GM21717 (cell line): ENCODE data around the gene NR3C1.

Experiments
- ATAC-seq: cut with Tn5 transposase; IDR thresholded peaks from one replicate; pipeline ENCODE4 v1.9.1; 2021; ENCODE audit warnings: mild to moderate bottlenecking, moderate library complexity; ENCODE audit not compliant: unreplicated experiment

Gene NR3C1

DNA sequence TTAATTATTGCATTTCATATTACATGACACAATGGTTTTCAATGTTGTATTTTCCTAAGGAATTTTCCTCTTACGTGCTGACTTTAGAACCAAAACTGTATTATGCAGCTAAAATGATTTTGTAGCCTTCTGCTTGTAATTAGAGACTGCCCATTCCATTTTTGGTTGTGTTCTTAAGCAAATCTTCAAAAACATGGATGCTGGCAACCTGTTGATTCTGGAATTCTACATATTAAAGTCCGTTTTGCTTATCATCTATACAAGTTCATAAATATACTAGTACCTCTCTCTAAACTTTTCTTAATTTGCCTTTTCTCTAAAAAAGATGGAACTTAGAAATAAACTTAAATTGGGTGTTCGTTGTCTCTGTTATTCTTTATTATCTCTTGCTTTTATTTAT is 88.3 kb downstream of the NR3C1 start:
- no peak for ATAC-seq

DNA sequence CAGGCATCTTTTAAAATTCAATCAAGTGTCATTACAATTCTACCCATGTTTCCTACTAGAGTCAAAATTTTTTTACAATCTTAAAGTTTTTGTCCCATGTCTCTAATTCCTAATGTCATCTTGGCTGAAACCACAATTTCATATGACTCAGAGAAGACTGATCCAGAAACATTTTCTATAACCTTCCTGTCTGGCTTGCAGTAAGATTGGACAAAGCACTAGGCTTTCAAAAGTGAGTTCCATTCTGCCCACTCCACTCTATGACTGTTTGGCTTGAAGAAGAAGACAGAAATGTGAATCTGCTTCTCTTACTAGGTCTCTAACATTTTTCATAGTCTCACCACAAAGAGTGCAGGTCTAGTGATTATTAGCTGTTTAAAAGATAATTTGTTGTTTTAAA is 88.8 kb downstream of the NR3C1 start:
- ATAC-seq = peak; percentile 48

DNA sequence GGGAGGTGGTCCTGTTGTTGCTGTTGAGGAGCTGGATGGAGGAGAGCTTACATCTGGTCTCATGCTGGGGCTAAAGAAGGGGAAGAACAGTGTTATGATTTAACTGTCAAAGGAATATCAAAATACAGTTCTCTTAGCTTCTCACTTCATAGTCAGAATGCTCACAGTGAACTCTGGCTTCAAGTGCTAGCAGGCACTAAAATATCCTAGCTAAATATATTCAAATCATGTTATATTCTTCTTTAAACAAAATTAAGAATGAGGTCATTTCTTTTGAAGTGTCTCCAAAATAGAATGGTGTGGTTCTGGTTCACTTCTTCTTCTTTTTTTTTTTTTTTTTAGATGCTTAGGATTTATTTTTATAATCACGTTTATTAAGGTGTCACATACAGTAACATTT is 89.4 kb downstream of the NR3C1 start:
- ATAC-seq = no peak

DNA sequence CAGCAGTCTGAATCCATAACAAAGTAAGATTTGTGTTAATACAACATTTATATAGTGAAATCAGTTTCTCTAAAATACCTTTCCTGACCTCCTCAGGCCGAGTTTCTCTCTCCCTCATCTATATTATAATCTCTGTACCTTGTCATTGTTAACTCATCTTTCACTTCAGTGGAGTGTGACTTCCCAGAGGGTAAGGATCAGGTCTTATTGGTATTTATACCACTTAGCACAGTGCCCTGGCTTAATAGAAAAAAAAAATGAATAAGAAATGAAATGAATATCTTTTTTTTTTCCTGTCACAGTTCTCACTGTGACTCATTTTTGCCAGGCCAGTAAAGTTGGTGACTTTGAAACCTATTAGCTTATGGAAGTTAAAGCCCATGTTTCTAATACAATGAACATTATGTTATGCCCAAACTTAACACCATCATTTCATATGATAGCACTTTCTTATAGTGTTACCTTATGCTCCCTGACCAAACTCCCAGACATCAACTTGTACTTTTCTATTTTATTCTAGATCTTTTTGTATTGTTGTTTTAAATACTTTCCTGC is 90.1 kb downstream of the NR3C1 start:
- ATAC-seq = no peak

DNA sequence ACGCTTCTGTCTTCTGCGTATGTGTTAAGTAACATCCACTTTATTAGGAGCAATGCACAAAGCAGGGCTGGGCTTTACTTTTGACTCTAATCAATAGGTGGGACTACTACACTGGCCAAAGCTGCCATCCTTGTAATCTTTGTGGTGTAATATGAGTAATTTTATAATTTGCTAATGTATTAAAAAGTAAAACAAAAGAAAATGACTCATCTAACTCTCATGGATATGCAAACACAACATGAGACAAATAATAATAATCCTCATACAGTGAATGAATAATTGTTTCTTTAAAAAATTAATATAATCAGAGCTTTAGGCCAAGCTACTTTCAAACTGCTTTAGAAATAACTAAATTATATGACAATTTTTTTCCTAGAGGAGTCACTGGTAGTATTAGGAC is 90.7 kb downstream of the NR3C1 start:
- no peak for ATAC-seq

DNA sequence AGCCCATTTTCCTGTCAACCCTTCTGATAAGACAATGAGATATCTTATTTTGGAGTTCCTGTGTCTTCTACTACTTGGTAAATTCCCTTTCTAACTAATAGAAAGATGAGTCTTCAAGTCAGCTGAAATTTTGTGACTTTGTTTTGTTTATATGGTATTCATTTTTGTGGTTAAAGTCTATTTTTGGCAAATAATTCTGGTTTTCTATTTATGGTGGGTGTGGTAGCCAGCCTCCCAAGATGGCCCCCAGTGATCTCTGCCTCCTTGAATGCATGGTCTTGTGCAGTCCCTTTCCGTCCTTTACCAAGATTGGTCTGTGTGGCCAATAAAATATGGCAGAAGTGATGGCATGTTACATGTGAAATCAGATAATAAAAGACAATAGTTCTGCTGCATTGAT is 91.5 kb downstream of the NR3C1 start:
- no peak for ATAC-seq

DNA sequence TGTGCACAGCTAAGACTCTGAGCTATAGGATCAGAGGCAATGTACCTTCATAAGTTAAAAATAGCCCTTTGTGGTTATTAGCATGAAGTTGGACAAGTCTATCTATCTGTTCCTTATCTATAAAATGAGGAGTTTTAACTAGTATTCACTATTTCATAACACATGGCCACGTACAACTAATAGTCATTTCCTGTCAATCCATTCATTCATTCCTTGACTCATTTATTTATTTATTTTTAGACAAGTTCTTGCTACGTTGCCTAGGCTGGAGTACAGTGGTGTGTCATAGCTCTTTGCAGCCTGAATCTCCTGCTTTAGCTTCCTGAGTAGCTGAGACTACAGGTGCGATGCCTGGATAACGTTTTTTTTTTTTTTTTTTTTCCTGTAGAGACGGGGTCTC is 92.1 kb downstream of the NR3C1 start:
- no peak for ATAC-seq

DNA sequence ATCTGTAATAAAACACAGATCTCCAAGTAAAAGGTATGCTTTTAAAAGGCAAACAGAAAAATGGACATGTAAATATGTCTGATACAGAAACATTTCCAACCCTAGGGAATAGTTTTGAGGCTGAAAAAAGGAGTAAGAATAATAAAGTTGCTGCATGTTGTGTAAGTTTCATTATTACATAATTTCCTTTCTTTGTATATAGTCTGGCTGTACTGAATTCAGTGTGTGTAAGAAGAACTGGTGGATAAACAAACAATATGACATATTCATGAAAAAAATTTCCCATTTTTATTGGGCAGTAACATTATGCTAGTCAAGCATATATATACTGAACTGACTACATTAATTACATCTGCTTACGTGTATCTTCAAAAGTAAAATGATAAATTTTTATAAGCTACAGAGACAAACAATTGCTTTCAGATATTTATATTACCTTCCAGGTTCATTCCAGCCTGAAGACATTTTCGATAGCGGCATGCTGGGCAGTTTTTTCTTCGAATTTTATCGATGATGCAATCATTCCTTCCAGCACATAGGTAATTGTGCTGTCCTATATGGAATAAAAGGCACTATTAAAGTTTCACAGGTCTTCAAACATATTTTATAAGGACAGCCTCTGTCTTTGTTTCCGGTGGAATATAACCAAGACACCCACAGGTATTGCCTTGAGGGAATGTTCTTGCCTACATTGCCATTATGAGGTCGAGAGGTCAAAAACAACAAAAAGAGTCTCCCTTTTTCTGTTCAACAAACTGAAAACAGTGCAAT is 93.6 kb downstream of the NR3C1 start:
- no peak for ATAC-seq

DNA sequence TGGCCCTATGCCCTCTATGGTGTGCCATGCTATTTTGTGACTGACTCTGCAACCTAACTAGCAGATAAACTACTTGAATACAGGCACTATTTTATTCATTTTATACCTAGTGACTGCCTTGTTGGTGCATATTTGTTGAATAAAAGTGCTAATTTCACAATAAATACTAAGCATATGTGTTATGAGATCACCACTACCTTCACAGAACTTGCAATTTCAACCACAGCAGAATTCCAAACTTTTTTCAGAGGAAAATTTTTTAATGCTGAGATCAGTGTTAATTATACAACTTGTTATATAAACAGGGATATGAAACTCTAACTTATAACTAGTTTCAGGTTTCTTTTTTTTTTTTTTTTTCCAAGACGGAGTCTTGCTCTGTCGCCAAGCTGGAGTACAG is 94.8 kb downstream of the NR3C1 start:
- no peak for ATAC-seq

DNA sequence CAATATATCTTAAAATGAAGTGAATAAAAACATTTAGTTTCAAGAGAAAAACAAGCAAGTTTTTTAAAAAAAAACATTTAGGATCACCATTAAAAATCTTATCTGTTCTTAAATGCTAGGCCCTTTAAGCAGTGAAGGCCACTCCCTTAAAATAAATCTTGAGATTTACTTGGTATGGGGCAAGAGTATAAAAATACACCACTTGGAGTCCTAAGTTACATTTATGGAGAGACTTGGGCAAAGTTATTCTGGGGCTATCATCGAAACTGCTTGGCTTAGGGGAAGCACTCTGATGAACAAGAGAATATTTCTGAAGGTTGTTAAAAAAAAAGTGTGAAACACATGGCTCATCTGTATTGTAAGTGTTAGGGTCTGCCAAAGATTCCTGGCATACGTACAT is 97.4 kb downstream of the NR3C1 start:
- no peak for ATAC-seq

DNA sequence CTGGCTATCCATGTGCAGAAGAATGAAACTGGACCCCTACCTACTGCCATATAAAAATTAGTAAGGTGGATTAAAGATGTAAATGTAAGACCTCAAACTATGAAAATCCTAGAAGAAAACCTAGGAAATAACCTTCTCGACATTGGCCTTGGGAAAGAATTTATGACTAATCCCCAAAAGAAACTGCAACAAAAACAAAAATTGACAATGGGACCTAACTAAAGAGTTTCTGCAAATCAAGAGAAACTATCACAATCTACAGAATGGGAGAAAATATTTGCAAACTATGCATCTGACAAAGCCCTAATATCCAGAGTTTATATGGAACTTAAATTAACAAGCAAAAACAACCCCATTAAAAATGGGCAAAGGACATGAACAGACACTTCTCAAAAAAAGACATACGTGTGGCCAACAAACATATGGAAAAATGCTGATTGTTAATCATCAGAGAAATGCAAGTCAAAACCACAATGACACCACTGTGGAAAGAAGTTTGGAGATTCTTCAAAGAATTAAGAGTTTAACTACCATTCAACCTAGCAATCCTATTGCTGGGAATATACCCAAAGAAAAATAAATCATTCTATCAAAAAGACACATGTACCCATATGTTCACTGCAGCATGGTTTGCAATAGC is 98.5 kb downstream of the NR3C1 start:
- ATAC-seq = no peak

DNA sequence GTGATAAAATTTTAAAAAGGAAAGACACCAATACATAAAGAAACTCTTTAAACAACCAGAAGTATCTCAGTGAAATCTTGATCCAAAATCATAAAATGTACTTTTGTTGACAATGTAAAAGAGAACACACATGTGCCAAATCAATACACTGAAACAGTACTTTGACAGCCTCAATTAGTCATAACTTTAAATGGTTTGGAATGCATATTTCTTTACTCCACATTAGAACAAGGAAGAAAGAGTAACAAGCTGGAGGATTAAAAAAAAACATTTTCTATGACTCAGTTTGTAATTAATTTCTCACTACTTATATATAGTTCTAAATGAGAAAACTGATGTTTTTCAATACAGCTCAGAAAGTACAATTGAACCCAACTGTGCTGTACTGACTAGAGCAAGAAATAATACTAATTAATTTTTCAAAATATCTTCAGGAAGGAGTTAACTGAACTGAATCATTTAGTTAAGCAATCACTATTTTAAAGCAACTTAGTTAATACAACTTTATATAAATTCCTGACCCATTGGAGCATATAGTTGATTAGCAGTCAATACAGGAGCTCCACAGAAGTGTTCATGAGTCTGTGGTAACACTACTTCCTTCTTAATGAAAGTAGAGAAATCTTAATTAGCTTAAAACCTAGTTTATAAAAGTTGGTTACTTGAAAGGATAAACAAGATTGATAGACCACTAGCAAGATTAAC is 101.0 kb downstream of the NR3C1 start:
- ATAC-seq = no peak

DNA sequence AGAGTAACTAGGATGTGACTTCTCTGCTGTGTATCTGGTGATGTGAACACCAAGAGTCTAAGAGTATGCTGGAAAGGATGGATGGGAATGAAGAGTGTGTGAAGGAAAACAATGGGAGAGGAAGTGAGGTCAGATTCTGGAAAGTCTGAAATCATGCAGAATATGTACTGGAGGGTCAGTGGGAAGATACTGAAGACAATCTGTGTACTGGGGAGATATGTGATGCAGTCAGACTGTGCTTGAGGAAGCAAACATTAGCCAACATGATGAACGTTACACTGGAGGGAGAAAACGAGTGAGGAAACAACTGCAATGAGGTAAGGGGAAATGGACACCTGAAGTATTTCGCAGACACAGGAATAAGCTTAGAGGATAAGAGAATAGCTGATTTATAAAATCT is 105.7 kb downstream of the NR3C1 start:
- no peak for ATAC-seq

DNA sequence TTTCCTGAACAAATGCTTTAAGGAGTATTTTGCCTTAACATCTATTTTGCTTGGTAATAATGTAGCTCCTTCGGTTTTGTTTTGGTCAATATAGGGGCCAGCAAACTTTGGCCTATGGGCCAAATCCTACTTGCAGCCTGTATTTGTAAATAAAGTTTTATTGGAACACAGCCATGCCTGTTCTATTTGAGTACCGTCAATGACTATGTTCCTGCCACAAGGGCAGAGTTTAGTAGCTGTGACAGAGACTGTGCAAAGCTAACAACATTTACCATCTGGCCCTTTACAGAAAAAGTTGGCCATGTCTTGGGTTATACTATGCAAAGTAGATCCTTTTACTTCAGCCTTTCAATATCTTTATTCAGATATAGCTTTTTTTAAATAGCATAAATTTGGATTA is 113.4 kb downstream of the NR3C1 start:
- no peak for ATAC-seq

DNA sequence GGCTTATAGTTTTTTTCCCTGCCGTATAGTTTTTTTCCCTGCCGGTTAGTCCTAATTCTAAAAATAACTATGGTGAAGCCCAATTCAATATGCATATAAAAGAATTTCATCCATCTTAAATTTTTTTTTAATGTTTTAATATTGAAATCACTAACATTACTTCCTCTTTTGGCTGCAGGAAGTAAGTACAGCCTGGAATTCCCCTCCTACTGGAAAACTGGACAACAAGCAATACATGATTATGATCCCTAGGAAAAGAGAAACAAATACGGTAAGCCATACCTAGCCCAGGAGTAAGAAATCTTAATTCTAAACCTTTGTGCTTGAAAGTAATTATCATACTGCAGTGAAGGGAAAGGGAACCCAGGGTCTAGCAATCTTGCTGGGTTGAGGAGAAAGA is 119.0 kb downstream of the NR3C1 start:
- no peak for ATAC-seq

DNA sequence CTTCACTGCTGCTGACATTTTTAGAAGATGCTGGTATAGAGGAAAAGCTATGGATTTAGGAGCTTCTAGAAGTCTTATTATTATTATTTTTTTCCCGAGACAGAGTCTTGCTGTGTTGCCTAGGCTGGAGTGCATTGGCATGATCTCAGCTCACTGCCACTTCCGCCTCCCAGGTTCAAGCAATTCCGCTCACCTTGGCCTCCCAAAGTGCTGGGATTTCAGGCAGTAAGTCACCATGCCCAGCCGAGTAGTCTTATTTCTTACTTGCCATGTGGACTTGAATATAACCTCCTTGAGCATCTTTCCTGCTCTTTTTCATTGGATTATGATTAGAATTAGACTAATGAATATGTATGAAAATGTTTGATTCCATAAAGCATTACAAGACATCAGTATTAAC is 119.5 kb downstream of the NR3C1 start:
- ATAC-seq = no peak

DNA sequence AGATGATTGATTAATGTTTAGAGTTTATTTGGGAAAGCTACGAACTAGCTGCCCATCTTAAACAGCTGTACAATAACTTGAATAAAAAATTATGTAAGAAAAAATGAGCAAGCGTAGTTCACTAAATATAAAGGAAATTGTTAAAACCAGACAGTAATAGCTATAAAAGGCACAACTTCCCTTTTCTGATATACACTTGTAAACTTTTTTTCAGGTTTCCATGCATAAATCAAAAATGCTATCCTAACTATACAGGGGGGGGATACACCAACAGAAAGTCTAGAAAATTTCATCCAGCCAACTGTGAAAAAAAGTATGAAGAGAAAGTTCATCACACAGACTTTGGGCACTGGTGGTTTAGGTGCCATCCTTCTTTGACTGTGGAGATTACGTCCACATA is 122.3 kb downstream of the NR3C1 start:
- ATAC-seq = no peak

DNA sequence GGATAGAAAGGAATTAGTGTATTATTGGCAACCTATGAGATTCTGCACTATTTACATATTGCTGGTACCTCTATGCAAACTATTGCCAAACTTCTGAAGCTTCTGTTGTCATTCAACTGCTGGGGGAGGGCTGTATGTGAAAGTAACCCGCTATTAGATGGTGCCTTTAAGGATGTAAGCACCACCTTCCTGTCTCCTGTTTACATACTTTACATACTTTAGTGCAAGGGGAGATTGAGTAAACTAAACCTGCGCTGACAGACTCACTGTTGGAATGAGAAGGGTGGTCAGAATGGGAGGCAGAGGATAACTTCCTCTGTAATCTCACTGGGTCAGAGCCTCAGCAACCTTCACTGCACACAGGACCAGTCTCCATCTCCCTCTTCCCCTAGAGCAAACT is 123.8 kb downstream of the NR3C1 start:
- ATAC-seq = no peak

DNA sequence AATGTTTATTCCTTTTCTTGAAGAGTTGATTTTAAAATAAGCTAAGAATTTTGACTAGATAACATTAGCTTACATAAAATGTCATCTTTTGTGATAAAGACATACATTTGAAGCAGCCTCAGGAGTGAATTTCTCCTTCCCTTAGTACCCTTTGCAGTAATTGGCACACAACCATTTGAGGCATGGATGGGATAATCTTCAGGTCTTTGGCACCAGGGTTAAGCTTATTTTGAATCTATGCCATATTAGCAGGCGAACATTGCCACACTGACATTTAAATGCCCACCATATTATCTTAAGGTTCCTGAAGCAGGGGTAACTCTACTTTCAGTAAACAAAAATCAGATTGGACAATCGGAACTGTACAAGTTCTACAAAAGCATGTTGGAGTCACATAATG is 126.0 kb downstream of the NR3C1 start:
- no peak for ATAC-seq

DNA sequence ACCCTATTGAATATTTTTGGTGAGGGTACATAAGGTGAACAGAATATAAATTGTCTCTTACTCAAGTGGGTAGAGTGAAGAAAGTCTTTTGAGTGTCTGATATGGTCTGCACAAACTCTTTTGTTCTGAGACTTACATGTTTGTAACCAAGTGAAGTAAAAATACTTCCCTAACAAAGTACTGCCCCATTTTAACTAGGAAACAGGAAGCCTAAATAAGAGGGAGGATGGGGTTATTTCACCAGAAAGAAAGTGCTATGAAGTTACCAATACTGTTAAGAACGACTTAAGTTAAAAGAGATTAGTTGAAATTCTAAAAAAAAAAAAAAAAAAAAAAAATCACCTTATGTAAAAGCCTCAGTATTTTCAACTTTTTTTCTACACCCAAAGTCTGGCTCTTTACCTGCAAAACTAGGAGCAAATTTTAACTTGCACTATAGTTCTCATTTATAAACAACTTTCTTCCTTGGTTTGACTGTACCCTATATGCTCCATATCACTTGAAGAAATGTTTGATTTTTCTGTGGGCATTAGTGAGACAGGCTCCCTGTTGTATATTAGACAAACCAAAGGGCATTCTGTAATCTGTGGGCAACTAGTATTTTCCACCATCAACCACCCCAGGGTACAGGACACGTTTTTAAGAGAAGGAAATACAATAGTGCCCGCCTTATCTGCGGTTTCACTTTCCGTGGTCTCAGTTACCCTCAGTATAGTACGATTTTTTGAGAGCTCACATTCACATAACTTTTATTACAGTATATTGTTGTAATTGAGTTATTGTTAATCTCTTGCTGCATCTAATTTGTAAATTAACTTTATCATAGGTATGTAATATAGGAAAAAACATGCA is 127.7 kb downstream of the NR3C1 start:
- no peak for ATAC-seq

DNA sequence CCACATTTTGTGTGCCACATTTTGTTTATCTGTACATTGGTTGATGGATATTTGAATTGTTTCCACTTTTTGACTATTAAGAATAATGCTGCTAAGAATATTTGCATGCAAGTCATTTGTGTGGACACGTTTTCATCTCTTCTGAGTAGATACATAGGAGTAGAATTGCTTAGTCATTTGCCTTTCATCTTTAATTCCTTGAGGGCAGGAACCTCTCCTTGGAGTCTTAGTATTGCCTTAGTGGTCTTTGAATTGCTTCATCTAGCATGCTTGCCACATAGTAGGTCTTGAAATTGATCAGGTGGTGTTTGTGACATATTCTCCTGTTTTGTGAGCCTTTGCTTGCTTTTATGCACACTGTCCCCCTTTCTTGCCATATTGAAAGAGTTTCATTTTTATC is 128.5 kb downstream of the NR3C1 start:
- ATAC-seq = no peak
